Measurements from ENCODE around the gene GTF2IRD1. TPM values are rescaled to one million over a fixed set of nuclear protein-coding genes. Genes with fewer than 3 reads are reported as not detected.
A peak's percentile ranks its signal among the peaks of the same experiment; 100 is the strongest.

The GTF2IRD1 gene
- total RNA-seq, 1 experiment from 2014 or later = 42.9 TPM

- ChIA-PET CTCF (interaction anchor here (0.6 to 2.0 kb wide), 10 partner anchors 19 to 187 kb away, joined by 3 to 14 read pairs (median 6); no protein-coding TSS in a partner anchor), POLR2A (interaction anchor here (0.5 to 1.0 kb wide), 3 partner anchors 40 to 473 kb away, joined by 3 to 6 read pairs (median 3); no protein-coding TSS in a partner anchor)
- Mint-ChIP-seq H3K27me3 (ENCODE audit: low read depth) (no peaks in the 10 kb centered on the region), H3K27ac (peak overlapping the region; percentile 93), H3K4me3 (no peak overlapping the region), H3K4me1 (peaks cover 25% of the 10 kb centered on the region), H3K9me3 (no peaks in the 10 kb centered on the region), H3K36me3 (peaks cover 16% of the 10 kb centered on the region)
- TF ChIP-seq ZNF232 (CRISPR knock-in tag; IDR thresholded peaks at IDR 0.05) = peak; percentile 64; the same call in 1 of the 2 replicates
- TF ChIP-seq, protein P1, sequence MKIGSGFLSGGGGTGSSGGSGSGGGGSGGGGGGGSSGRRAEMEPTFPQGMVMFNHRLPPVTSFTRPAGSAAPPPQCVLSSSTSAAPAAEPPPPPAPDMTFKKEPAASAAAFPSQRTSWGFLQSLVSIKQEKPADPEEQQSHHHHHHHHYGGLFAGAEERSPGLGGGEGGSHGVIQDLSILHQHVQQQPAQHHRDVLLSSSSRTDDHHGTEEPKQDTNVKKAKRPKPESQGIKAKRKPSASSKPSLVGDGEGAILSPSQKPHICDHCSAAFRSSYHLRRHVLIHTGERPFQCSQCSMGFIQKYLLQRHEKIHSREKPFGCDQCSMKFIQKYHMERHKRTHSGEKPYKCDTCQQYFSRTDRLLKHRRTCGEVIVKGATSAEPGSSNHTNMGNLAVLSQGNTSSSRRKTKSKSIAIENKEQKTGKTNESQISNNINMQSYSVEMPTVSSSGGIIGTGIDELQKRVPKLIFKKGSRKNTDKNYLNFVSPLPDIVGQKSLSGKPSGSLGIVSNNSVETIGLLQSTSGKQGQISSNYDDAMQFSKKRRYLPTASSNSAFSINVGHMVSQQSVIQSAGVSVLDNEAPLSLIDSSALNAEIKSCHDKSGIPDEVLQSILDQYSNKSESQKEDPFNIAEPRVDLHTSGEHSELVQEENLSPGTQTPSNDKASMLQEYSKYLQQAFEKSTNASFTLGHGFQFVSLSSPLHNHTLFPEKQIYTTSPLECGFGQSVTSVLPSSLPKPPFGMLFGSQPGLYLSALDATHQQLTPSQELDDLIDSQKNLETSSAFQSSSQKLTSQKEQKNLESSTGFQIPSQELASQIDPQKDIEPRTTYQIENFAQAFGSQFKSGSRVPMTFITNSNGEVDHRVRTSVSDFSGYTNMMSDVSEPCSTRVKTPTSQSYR (CRISPR knock-in tag; IDR thresholded peaks at IDR 0.05) = 0 out of 2 replicates have a peak, but pooled peaks have one; percentile 59
- TF ChIP-seq FOXP1 (CRISPR knock-in tag; IDR thresholded peaks at IDR 0.05; ENCODE audit: borderline replicate concordance) = no peak
- TF ChIP-seq USF1 (CRISPR knock-in tag; IDR thresholded peaks at IDR 0.05) = peak; percentile 74
- peak; percentile 82 for TF ChIP-seq USF2 (CRISPR knock-in tag; IDR thresholded peaks at IDR 0.05)
- peak; percentile 64 for DNase-seq (ENCODE audit: low spot score)
- ATAC-seq = peak; percentile 93
Measured at GRCh38 chr7:74587435-74588126, 133.9 kb downstream of the GTF2IRD1 start.

DNA sequence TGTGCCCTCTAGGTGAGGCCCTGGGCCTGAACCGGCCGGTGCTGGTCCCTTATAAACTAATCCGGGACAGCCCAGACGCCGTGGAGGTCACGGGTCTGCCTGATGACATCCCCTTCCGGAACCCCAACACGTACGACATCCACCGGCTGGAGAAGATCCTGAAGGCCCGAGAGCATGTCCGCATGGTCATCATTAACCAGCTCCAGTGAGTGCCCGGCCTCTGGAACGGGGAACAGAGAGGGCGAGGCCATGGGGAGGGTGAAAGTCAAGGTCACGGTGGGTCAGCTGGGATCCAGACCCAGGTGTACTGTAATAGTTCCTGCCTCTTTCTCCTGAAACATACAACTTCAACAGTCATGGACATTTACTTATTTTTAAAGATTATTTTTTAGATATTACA, 137.1 kb downstream of the GTF2IRD1 start:
- DNase-seq (ENCODE audit: low spot score) (no peak), ATAC-seq (no peak)
- peaks cover 14% of the 10 kb centered on the region for H3K4me1 Mint-ChIP-seq
- H3K27me3 Mint-ChIP-seq (ENCODE audit: low read depth) = no peaks in the 10 kb centered on the region
- peaks cover 35% of the 10 kb centered on the region for H3K36me3 Mint-ChIP-seq
- H3K27ac Mint-ChIP-seq = no peak overlapping the region
- H3K4me3 Mint-ChIP-seq = no peak overlapping the region
- ChIA-PET CTCF (no interaction called here), POLR2A (no interaction called here)
- H3K9me3 Mint-ChIP-seq = no peaks in the 10 kb centered on the region
- TF ChIP-seq USF2 (CRISPR knock-in tag; IDR thresholded peaks at IDR 0.05) (no peak), CREM (CRISPR knock-in tag; IDR thresholded peaks at IDR 0.05) (no peak), ZNF396 (CRISPR knock-in tag; IDR thresholded peaks at IDR 0.05; ENCODE audit: borderline replicate concordance) (no peak), ZNF416 (CRISPR knock-in tag; IDR thresholded peaks at IDR 0.05) (no peak), IRF2 (CRISPR knock-in tag; IDR thresholded peaks at IDR 0.05; ENCODE audit: borderline replicate concordance, low read depth) (no peak), ZNF219 (CRISPR knock-in tag; IDR thresholded peaks at IDR 0.05; ENCODE audit: borderline replicate concordance) (no peak), ETV6 (CRISPR knock-in tag; IDR thresholded peaks at IDR 0.05) (no peak)
- TF ChIP-seq, protein P2, sequence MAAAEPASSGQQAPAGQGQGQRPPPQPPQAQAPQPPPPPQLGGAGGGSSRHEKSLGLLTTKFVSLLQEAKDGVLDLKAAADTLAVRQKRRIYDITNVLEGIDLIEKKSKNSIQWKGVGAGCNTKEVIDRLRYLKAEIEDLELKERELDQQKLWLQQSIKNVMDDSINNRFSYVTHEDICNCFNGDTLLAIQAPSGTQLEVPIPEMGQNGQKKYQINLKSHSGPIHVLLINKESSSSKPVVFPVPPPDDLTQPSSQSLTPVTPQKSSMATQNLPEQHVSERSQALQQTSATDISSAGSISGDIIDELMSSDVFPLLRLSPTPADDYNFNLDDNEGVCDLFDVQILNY (CRISPR knock-in tag; IDR thresholded peaks at IDR 0.05) = no peak
- TF ChIP-seq, protein P3, sequence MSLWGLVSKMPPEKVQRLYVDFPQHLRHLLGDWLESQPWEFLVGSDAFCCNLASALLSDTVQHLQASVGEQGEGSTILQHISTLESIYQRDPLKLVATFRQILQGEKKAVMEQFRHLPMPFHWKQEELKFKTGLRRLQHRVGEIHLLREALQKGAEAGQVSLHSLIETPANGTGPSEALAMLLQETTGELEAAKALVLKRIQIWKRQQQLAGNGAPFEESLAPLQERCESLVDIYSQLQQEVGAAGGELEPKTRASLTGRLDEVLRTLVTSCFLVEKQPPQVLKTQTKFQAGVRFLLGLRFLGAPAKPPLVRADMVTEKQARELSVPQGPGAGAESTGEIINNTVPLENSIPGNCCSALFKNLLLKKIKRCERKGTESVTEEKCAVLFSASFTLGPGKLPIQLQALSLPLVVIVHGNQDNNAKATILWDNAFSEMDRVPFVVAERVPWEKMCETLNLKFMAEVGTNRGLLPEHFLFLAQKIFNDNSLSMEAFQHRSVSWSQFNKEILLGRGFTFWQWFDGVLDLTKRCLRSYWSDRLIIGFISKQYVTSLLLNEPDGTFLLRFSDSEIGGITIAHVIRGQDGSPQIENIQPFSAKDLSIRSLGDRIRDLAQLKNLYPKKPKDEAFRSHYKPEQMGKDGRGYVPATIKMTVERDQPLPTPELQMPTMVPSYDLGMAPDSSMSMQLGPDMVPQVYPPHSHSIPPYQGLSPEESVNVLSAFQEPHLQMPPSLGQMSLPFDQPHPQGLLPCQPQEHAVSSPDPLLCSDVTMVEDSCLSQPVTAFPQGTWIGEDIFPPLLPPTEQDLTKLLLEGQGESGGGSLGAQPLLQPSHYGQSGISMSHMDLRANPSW (CRISPR knock-in tag; conservative IDR thresholded peaks at IDR 0.05; ENCODE audit: low read depth) = no peak
- TF ChIP-seq, protein P4, sequence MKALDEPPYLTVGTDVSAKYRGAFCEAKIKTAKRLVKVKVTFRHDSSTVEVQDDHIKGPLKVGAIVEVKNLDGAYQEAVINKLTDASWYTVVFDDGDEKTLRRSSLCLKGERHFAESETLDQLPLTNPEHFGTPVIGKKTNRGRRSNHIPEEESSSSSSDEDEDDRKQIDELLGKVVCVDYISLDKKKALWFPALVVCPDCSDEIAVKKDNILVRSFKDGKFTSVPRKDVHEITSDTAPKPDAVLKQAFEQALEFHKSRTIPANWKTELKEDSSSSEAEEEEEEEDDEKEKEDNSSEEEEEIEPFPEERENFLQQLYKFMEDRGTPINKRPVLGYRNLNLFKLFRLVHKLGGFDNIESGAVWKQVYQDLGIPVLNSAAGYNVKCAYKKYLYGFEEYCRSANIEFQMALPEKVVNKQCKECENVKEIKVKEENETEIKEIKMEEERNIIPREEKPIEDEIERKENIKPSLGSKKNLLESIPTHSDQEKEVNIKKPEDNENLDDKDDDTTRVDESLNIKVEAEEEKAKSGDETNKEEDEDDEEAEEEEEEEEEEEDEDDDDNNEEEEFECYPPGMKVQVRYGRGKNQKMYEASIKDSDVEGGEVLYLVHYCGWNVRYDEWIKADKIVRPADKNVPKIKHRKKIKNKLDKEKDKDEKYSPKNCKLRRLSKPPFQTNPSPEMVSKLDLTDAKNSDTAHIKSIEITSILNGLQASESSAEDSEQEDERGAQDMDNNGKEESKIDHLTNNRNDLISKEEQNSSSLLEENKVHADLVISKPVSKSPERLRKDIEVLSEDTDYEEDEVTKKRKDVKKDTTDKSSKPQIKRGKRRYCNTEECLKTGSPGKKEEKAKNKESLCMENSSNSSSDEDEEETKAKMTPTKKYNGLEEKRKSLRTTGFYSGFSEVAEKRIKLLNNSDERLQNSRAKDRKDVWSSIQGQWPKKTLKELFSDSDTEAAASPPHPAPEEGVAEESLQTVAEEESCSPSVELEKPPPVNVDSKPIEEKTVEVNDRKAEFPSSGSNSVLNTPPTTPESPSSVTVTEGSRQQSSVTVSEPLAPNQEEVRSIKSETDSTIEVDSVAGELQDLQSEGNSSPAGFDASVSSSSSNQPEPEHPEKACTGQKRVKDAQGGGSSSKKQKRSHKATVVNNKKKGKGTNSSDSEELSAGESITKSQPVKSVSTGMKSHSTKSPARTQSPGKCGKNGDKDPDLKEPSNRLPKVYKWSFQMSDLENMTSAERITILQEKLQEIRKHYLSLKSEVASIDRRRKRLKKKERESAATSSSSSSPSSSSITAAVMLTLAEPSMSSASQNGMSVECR (CRISPR knock-in tag; IDR thresholded peaks at IDR 0.05; ENCODE audit: borderline replicate concordance) = no peak
- TF ChIP-seq, protein P5, sequence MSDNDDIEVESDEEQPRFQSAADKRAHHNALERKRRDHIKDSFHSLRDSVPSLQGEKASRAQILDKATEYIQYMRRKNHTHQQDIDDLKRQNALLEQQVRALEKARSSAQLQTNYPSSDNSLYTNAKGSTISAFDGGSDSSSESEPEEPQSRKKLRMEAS (CRISPR knock-in tag; IDR thresholded peaks at IDR 0.05) = no peak
- TF ChIP-seq, protein P6, sequence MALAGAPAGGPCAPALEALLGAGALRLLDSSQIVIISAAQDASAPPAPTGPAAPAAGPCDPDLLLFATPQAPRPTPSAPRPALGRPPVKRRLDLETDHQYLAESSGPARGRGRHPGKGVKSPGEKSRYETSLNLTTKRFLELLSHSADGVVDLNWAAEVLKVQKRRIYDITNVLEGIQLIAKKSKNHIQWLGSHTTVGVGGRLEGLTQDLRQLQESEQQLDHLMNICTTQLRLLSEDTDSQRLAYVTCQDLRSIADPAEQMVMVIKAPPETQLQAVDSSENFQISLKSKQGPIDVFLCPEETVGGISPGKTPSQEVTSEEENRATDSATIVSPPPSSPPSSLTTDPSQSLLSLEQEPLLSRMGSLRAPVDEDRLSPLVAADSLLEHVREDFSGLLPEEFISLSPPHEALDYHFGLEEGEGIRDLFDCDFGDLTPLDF (CRISPR knock-in tag; IDR thresholded peaks at IDR 0.05) = no peak
